ENCODE results near the gene KRT37.

- TF ChIP-seq CTCF (IDR thresholded peaks at IDR 0.05; ENCODE audit: low read depth, low read length) (no peak), EZH2phosphoT487 (IDR thresholded peaks at IDR 0.05; ENCODE audit: low read depth) (no peak)
Observed at GRCh38 chr17:41468346-41468745, 44.0 kb upstream of the KRT37 start.

All from OCI-LY3 (cell line).